NCI-H82 (cell line): ENCODE data around the gene SH3D19.

ENCODE experiments used
- DNase-seq: peaks from one replicate; lab custom pipeline; 2025; lab: John Stamatoyannopoulos, UW

The SH3D19 gene

GRCh38 chr4:151231915-151232595 is 93.3 kb downstream of the SH3D19 start:
- DNase-seq = peak; percentile 75

GRCh38 chr4:151228189-151229119 is 97.0 kb downstream of the SH3D19 start:
- no peak for DNase-seq

GRCh38 chr4:151227731-151228130 is 97.7 kb downstream of the SH3D19 start:
- DNase-seq = no peak

- DNase-seq = no peak
These were observed 98.2 kb downstream of the SH3D19 start for GRCh38 chr4:151227172-151227571.

- peak; percentile 5 for DNase-seq
These were observed 99.1 kb downstream of the SH3D19 start for GRCh38 chr4:151226004-151226932.

- DNase-seq = no peak
These were observed 101.9 kb downstream of the SH3D19 start for GRCh38 chr4:151223465-151223864.

GRCh38 chr4:151219948-151220347 is 105.5 kb downstream of the SH3D19 start:
- DNase-seq = peak; percentile 63

GRCh38 chr4:151219091-151219490 is 106.3 kb downstream of the SH3D19 start:
- peak; percentile 97 for DNase-seq

GRCh38 chr4:151218343-151218742 is 107.1 kb downstream of the SH3D19 start:
- DNase-seq = peak; percentile 64

GRCh38 chr4:151217326-151217725 is 108.1 kb downstream of the SH3D19 start:
- DNase-seq = no peak

- no peak for DNase-seq
These were observed 110.1 kb downstream of the SH3D19 start for GRCh38 chr4:151215295-151215694.

GRCh38 chr4:151207868-151208267 is 117.5 kb downstream of the SH3D19 start:
- DNase-seq = peak; percentile 43

- DNase-seq = no peak
These were observed 118.2 kb downstream of the SH3D19 start for GRCh38 chr4:151207186-151207585.

- DNase-seq = no peak
These were observed 119.0 kb downstream of the SH3D19 start for GRCh38 chr4:151206241-151207005.

- DNase-seq = no peak
These were observed 119.7 kb downstream of the SH3D19 start for GRCh38 chr4:151205722-151206121.

- DNase-seq = no peak
These were observed 120.4 kb downstream of the SH3D19 start for GRCh38 chr4:151204925-151205524.

GRCh38 chr4:151202851-151203455 is 122.5 kb downstream of the SH3D19 start:
- no peak for DNase-seq

GRCh38 chr4:151202381-151202780 is 123.0 kb downstream of the SH3D19 start:
- DNase-seq = no peak

GRCh38 chr4:151199319-151200190 is 125.8 kb downstream of the SH3D19 start:
- DNase-seq = peak; percentile 3
